SK-N-SH (cell line): Measurements from ENCODE around the gene ANKRD2. TPM values are rescaled to one million over a fixed set of nuclear protein-coding genes. Genes with fewer than 3 reads are reported as not detected.

ENCODE experiments used
- CTCF ChIA-PET: fragments of 300-600, 350-600 bp; formaldehyde crosslinking; extraction: SDS; loops from one replicate; lab custom pipeline; 2021; lab: Yijun Ruan, JAX
- POLR2A ChIA-PET: fragments of 350-600 bp; sonication (Branson Sonifier 250); formaldehyde crosslinking; extraction: SDS; loops from one replicate; lab custom pipeline; 2020; ENCODE audit warnings: antibody characterized with exemption, inconsistent platforms; lab: Yijun Ruan, JAX
- DNase-seq: peaks from one replicate; pipeline ENCODE4 v3.0.0; 2012
- H2AFZ ChIP-seq: fragments of 200-600 bp; sonication (generic); 2 replicates; pipeline ENCODE4 v1.8.1; 2016; ENCODE audit warnings: antibody characterized with exemption, mild to moderate bottlenecking, low read depth
- H3F3A ChIP-seq: fragments of 200-600 bp; sonication (generic); replicated peaks from 2 replicates; pipeline ENCODE3; 2016; ENCODE audit warnings: antibody characterized with exemption, mild to moderate bottlenecking; ENCODE audit not compliant: insufficient read depth
- H3K27ac ChIP-seq, 2 experiments: fragments of 200-500 bp in 1 of 2; fragments of 200-600 bp in 1 of 2; sonication (Bioruptor generic) in 1 of 2; sonication (generic), shearing (Covaris generic) in 1 of 2; 2 replicates each; pipeline versions ENCODE4 v1.5.1 to v1.6.1; 2014 to 2016; ENCODE audit warnings: low read depth in 2 of 2, inconsistent platforms in 1 of 2, low read length in 1 of 2, mild to moderate bottlenecking in 1 of 2, mixed read lengths in 1 of 2
- H3K27me3 ChIP-seq: fragments of 200-600 bp; sonication (generic), shearing (Covaris generic); 2 replicates; pipeline ENCODE4 v1.6.1; 2016; ENCODE audit warnings: mixed run types; ENCODE audit not compliant: insufficient read depth
- H3K36me3 ChIP-seq, 2 experiments: fragments of 200-500 bp in 1 of 2; fragments of 200-600 bp in 1 of 2; sonication (Bioruptor generic) in 1 of 2; sonication (generic) in 1 of 2; replicated peaks in 1 of 2; 2 replicates each; pipeline versions ENCODE3 to v1.5.1; 2014 to 2016; ENCODE audit warnings: low read length in 1 of 2, mild to moderate bottlenecking in 1 of 2; ENCODE audit not compliant: insufficient read depth in 2 of 2, control insufficient read depth in 1 of 2
- H3K4me1 ChIP-seq, 2 experiments: fragments of 200-500 bp in 1 of 2; fragments of 200-600 bp in 1 of 2; sonication (Bioruptor generic) in 1 of 2; sonication (generic), shearing (Covaris generic) in 1 of 2; 2 replicates each; pipeline versions ENCODE4 v1.5.1 to v1.6.1; 2014 to 2016; ENCODE audit warnings: low read depth in 1 of 2, low read length in 1 of 2, mixed run types in 1 of 2; ENCODE audit not compliant: insufficient read depth in 2 of 2, control insufficient read depth in 1 of 2
- H3K4me2 ChIP-seq: fragments of 200-600 bp; sonication (generic), shearing (Covaris generic); 2 replicates; pipeline ENCODE4 v1.6.1; 2017; ENCODE audit warnings: mixed run types
- H3K4me3 ChIP-seq, 2 experiments: fragments of 200-500 bp in 1 of 2; fragments of 200-600 bp in 1 of 2; sonication (Bioruptor generic) in 1 of 2; sonication (generic), shearing (Covaris generic) in 1 of 2; 2 replicates each; pipeline versions ENCODE4 v1.5.1 to v1.8.1; 2014 to 2016; ENCODE audit warnings: low read depth in 2 of 2, inconsistent platforms in 1 of 2, low read length in 1 of 2, mild to moderate bottlenecking in 1 of 2, mixed read lengths in 1 of 2, moderate library complexity in 1 of 2
- H3K79me2 ChIP-seq: fragments of 200-600 bp; sonication (generic); 2 replicates; pipeline ENCODE4 v1.8.1; 2017; ENCODE audit warnings: mild to moderate bottlenecking; ENCODE audit not compliant: insufficient read depth
- H3K9ac ChIP-seq: fragments of 200-600 bp; sonication (generic); 2 replicates; pipeline ENCODE4 v1.6.1; 2017; ENCODE audit warnings: mixed run types
- H3K9me2 ChIP-seq: fragments of 200-600 bp; sonication (generic); 2 replicates; pipeline ENCODE4 v1.6.1; 2017; ENCODE audit warnings: mixed run types
- H3K9me3 ChIP-seq: fragments of 200-600 bp; sonication (generic); 2 replicates; pipeline ENCODE4 v1.6.1; 2017; ENCODE audit warnings: mixed run types, mild to moderate bottlenecking, moderate library complexity
- H4K20me1 ChIP-seq: fragments of 200-600 bp; sonication (generic); 2 replicates; pipeline ENCODE4 v1.6.1; 2017; ENCODE audit warnings: mild to moderate bottlenecking, mixed run types; ENCODE audit not compliant: insufficient read depth
- GABPA ChIP-seq: IDR thresholded peaks from 2 replicates; pipeline ENCODE4 v1.4.0; 2012; ENCODE audit warnings: low read depth, mild to moderate bottlenecking
- JUND ChIP-seq: IDR thresholded peaks from 2 replicates; pipeline ENCODE4 v1.4.0; 2012
- MEF2A ChIP-seq: IDR thresholded peaks from 2 replicates; pipeline ENCODE4 v1.4.0; 2012; ENCODE audit warnings: low read depth, borderline replicate concordance
- NFIC ChIP-seq: IDR thresholded peaks from 2 replicates; pipeline ENCODE4 v1.4.0; 2012; ENCODE audit warnings: borderline replicate concordance
- PBX3 ChIP-seq: IDR thresholded peaks from 2 replicates; pipeline ENCODE4; 2012
- TCF12 ChIP-seq: IDR thresholded peaks from 2 replicates; pipeline ENCODE4 v1.4.0; 2012
- TEAD4 ChIP-seq: IDR thresholded peaks from 2 replicates; pipeline ENCODE4 v1.4.0; 2012; ENCODE audit warnings: mild to moderate bottlenecking, borderline replicate concordance; ENCODE audit not compliant: insufficient read depth
- WGBS: methylation state at CpG from one replicate; pipeline ENCODE4 v1.1.6; 2017; ENCODE audit warnings: low lambda C conversion rate; 5-methylcytosine and 5-hydroxymethylcytosine counted together
- polyA plus RNA-seq, 3 experiments: library from polyadenylated mRNA; depleted of rRNA; stranded (reverse); fragments of >200 nt; gene quantifications; 2 replicates each; pipeline ENCODE4 v1.2.3, GENCODE V29; 2012
- TF ChIP-seq, protein P1 (sequence below): IDR thresholded peaks from 2 replicates; pipeline ENCODE4 v1.6.1; 2012; ENCODE audit warnings: mild to moderate bottlenecking, low read depth, low read length, moderate library complexity

Gene ANKRD2
- polyA plus RNA-seq, 1 of the 3 experiments (the other 2 are of a cell fraction), result 0.72 TPM

GRCh38 chr10:97593421-97593820 lies 20.8 kb downstream of the ANKRD2 start:
- H3K9me2 ChIP-seq, result no peaks in the 10 kb centered on the region
- WGBS, result 76% methylated on average over 4 of the region's 4 CpGs
- CTCF ChIA-PET, result interaction anchor here (1.2 kb wide), 1 partner anchor 21 kb away, joined by 4 read pairs; no protein-coding TSS in a partner anchor

More at GRCh38 chr10:97593421-97593820, 20.8 kb downstream of the ANKRD2 start:
- POLR2A ChIA-PET, result interaction anchor here (1.2 kb wide), 1 partner anchor 9 kb away, joined by 3 read pairs; the partner anchor contains the start of gene HOGA1
- H3K4me3 ChIP-seq, result no peak overlapping the region
- H3K9me3 ChIP-seq, result no peaks in the 10 kb centered on the region
- H4K20me1 ChIP-seq, result no peaks in the 10 kb centered on the region
- H3K27ac ChIP-seq, result peak overlapping the region in 1 of 2 experiments; percentile 43; a peak in 1 of 4 replicates
- no peak overlapping the region; the same call in 1 of the 2 replicates for H2AFZ ChIP-seq
- peaks cover 0 to 23% of the 10 kb centered on the region in 2 experiments; a peak in 3 of 4 replicates for H3K4me1 ChIP-seq
- no peak for DNase-seq
- H3K9ac ChIP-seq, result no peak overlapping the region
- peak overlapping the region; percentile 23; the same call in 1 of the 2 replicates for H3K4me2 ChIP-seq
- TF ChIP-seq NFIC (peak; percentile 62; the same call in 1 of the 2 replicates), TEAD4 (0 out of 2 replicates have a peak, but pooled peaks have one; percentile 18), PBX3 (peak; percentile 33; the same call in 1 of the 2 replicates), GABPA (no peak), MEF2A (no peak), JUND (0 out of 2 replicates have a peak, but pooled peaks have one; percentile 12), TCF12 (peak; percentile 19; the same call in 1 of the 2 replicates)
- TF ChIP-seq, protein P1, sequence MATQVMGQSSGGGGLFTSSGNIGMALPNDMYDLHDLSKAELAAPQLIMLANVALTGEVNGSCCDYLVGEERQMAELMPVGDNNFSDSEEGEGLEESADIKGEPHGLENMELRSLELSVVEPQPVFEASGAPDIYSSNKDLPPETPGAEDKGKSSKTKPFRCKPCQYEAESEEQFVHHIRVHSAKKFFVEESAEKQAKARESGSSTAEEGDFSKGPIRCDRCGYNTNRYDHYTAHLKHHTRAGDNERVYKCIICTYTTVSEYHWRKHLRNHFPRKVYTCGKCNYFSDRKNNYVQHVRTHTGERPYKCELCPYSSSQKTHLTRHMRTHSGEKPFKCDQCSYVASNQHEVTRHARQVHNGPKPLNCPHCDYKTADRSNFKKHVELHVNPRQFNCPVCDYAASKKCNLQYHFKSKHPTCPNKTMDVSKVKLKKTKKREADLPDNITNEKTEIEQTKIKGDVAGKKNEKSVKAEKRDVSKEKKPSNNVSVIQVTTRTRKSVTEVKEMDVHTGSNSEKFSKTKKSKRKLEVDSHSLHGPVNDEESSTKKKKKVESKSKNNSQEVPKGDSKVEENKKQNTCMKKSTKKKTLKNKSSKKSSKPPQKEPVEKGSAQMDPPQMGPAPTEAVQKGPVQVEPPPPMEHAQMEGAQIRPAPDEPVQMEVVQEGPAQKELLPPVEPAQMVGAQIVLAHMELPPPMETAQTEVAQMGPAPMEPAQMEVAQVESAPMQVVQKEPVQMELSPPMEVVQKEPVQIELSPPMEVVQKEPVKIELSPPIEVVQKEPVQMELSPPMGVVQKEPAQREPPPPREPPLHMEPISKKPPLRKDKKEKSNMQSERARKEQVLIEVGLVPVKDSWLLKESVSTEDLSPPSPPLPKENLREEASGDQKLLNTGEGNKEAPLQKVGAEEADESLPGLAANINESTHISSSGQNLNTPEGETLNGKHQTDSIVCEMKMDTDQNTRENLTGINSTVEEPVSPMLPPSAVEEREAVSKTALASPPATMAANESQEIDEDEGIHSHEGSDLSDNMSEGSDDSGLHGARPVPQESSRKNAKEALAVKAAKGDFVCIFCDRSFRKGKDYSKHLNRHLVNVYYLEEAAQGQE, result no peak
- TF ChIP-seq, all 33 proteins: peak for 5
- Histone ChIP-seq H3K27me3 (no peaks in the 10 kb centered on the region), H3K36me3 (no peaks in the 10 kb centered on the region), H3K79me2 (no peaks in the 10 kb centered on the region), H3F3A (peaks cover 38% of the 10 kb centered on the region)
